ENCODE data around the gene HCN2.

Gene HCN2

GRCh38 chr19:658916-659839, 69.5 kb downstream of the HCN2 start:
- peak; percentile 44 for DNase-seq

GRCh38 chr19:660793-661426, 71.2 kb downstream of the HCN2 start:
- DNase-seq = no peak

- DNase-seq = peak; percentile 68
Observed at GRCh38 chr19:661427-662196, 71.9 kb downstream of the HCN2 start.

- DNase-seq = peak; percentile 78
Observed at GRCh38 chr19:662207-662961, 72.7 kb downstream of the HCN2 start.

GRCh38 chr19:662962-663681, 73.4 kb downstream of the HCN2 start, which contains the start of gene RNF126:
Gene RNF126 (minus strand): TSS chr19:663214. CDS start chr19:663121, 93 bp downstream.
- DNase-seq = peak; percentile 92

GRCh38 chr19:663682-664117, 74.0 kb downstream of the HCN2 start:
- no peak for DNase-seq

GRCh38 chr19:664913-665443, 75.3 kb downstream of the HCN2 start:
- DNase-seq = peak; percentile 86

All from stimulated activated CD4-positive, alpha-beta T cell treated with anti-CD3 and anti-CD28 coated beads, Interleukin-4, amount 100 ng/mL, for 24 hours (primary cell).